Ammon's horn (tissue), 1 donor: Measurements from ENCODE around the gene TESK2.
"Not testable (repeated sequence)": the region's sequence is repeated elsewhere in the genome, so short reads cannot be mapped to it uniquely, and the experiment has no call there.

Source experiments
- DNase-seq: peaks from one replicate; pipeline ENCODE4 v3.0.0-alpha.2; 2016; ENCODE audit warnings: low spot score

Gene TESK2, protein sequence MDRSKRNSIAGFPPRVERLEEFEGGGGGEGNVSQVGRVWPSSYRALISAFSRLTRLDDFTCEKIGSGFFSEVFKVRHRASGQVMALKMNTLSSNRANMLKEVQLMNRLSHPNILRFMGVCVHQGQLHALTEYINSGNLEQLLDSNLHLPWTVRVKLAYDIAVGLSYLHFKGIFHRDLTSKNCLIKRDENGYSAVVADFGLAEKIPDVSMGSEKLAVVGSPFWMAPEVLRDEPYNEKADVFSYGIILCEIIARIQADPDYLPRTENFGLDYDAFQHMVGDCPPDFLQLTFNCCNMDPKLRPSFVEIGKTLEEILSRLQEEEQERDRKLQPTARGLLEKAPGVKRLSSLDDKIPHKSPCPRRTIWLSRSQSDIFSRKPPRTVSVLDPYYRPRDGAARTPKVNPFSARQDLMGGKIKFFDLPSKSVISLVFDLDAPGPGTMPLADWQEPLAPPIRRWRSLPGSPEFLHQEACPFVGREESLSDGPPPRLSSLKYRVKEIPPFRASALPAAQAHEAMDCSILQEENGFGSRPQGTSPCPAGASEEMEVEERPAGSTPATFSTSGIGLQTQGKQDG

DNA sequence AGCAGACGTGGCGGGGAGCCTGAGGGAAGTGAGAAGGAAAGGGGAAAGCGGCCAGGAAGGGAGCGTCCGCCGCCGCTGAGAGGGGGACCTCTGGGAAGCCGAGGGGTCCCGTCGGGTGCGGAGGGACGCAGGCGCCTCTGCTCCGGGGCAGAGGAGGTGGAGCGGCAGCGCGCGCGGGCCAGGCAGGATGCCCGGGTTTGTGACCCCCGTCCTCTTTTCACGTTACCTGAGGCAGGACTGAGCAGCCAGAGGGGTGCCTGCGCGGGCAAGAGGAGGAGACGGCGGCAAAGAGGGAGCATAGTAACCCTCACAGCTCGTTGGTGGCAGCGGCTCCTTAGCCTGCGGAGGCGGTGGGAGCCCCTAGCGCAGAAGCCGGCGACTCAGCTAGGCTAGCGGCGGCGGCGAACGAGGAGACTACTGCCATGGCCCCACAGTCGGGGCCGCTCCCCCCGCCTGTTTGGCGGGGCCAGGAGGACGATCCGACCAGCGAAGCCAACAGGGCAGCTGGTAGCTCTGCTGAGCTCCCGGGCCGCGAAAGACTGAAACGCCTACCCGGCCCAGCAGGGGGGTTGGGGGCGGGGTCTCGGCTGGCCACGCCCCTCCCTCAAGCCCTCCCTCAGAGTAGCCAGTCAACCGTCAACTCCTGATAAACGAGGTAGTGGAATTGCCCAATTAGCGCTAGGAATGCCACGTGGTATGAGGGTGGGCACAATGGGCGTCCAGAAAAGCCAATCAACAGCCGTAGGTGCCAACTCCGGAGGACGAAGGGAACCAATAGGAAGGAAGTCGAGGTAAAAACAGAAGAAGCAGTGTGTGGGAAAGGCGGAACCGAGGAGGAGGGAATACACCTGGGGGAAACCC is at the start of gene TESK2:
TESK2 (minus strand) TSS at position 538 of the 861 bp plus-strand sequence. CDS start 33,378 bp downstream, outside the sequence.
- DNase-seq, result peak; percentile 100

DNA sequence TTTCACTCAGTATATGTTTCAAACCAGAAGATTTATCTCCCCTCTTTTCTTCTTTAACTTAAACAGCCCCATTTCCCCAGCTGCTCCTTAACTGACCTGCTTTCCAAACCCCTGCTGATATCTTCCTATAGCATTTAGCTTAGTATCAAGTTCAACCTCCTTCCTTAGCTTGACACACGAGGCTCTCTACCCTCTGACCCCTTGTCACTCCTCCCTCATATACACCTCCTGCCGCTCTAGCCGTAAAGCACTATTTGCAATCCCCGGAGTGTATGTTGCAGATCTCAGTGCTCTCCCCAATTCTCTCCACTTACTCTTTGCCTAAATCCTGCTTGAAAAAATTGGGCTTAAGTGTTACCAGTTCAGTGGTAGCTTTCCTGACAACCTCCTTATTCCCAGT is 45.9 kb upstream of the TESK2 start:
- DNase-seq, result no peak

DNA sequence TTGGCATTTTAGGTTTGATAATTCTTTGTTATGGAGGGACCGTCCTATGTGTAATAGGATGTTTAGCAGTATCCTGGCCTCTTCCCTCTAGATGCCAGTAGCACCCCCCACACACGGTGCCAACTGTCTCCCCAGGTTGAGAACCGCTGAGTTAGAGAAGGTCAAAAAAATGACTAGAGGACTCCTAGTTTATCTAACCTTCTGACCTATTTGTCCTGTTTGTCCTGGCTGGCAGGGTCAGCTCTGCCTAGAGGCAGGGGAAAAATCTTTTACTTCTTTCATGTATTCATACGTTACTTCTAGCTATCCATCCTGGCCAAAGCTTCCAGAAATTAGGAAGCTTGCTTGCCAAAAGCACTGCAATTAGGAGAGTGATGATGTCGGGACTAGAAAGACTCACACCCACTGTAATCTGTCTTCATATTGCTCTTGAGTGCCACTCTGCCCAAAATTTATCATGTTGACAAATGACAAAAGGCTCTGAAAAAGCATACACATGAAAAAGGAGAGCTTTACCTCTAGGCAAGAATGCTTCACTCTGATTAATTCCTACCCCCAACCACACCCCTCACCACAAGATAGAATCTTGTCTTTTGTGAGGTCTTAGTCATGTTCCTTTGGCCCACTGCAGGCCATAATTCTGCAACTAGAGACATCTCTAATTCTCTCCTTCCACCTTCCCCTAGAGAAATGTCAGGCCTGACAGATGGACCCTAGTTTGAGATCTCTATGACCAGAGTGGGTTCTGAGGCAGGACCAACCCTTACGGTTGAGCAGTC is 45.2 kb upstream of the TESK2 start:
- DNase-seq, result no peak

DNA sequence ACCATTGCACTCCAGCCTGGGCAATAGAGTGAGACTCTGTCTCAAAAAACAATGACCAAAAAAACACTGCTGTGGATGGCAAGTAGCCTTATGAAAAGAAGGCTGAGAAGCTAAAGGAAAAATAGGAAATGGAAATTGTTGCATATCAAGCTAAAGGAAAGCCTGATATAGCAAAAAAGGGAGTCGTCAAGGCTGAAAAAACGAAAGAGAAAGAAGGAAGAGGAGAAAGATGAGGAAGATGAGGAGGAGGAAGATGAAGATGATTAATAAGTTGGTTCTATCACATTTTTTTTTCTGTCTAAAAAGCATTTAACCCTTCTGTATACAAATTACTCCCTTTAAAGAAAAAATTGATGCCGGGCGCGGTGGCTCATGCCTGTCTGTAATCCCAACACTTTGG is 40.9 kb upstream of the TESK2 start:
- no peak for DNase-seq

DNA sequence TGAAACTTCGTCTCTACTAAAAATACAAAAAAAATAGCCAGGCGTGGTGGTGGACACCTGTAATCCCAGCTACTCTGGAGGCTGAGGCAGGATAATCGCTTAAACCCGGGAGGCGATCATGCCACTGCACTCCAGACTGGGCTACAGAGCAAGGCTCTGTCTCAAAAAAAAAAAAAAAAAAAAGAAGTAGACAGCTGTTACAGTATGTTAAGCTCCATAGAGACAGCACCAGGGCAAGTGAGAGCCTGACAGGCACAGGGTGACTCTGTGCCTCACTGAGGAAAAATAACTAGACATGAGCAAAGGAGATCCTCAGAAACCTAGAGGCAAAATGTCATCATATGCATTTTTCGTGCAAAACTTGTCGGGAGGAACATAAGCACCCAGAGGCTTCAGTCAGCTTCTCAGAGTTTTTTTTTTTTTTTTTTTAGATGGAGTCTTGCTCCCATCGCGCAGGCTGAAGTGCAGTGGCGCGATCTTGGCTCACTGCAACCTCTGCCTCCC is 39.7 kb upstream of the TESK2 start:
- no peak for DNase-seq

DNA sequence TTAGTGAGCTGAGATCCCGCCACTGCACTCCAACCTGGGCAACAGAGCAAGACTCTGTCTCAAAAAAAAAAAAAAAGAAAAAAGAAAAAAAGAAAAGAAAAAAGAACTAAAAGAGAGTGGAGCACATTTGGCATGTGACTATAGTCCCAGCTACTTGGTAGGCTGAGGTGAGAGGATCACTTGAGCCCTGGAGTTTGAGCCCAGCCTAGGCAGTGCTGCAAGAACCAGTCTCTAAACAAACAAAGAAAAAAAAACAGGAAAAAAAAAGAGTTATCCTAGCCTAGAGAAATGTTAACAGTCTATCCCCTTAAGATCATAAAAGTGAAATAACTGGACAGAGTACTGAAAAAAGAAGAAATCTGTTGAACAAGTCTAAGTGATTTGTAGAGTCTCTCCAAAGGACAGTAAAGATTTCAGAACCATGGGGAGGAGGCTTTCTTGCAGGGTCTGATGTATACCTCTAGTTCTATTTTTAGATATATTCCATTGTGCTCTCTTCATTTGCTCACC is 35.2 kb upstream of the TESK2 start:
- no peak for DNase-seq

DNA sequence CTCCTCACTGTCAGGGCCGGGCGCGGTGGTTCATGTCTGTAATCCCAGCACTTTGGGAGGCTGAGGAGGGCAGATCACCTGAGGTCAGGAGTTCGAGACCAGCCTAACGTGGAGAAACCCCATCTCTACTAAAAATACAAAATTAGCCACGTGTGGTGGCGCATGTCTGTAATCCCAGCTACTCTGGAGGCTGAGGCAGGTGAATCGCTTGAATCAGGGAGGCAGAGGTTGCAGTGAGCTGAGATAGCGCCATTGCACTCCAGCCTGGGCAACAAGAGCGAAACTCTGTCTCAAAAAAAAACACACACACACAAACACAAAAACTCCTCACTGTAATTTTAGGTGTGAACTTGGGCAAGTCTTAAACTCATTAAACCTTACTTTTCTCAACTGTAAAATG is 33.0 kb upstream of the TESK2 start:
- not testable (repeated sequence) for DNase-seq

DNA sequence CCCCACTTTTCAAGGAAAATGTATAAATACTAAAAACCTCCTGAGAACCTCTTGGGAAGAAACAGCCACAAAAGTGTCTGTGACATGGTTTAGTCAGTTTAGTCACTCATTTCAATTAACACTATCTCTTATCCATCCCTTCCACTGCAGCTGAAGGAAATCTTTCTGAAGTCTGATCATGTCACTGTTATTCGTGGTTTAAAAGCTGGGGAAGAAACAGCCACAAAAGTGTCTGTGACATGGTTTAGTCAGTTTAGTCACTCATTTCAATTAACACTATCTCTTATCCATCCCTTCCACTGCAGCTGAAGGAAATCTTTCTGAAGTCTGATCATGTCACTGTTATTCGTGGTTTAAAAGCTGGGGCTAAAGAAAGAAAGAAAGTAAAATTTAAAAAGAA is 32.6 kb upstream of the TESK2 start:
- DNase-seq, result not testable (repeated sequence)

DNA sequence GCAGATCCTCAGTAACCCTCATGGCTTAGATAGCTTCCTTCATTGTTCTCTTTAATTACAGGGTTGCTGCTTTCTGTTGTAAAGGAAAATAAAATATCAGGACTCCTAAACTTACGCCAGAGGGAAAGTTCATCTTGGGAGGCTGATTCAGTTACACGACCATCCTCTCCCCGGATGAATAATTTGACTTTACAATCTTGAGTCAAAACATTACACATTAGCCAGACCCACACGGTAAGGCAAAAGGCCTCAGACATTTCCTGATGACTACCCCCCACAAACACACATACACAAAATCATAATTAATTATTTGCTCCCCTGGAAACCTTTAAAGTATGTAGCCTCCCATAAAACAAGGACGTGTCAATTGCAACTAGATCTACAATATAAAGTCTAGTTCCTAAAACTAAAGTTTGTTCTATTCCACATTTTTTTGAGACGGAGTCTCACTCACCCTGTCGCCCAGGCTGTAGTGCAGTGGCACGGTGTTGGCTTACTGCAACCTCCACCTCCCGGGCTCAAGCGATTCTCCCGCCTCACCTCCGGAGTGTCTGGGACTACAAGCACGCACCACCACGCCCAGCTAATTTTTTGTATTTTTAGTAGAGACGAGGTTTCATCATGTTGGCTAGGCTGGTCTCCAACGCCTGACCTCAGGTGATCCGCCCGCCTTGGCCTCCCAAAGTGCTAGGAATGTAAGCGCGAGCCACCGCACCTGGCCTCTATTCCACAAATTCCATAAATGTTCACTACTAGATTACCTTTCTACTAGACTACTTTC is 31.6 kb upstream of the TESK2 start:
- no peak for DNase-seq

DNA sequence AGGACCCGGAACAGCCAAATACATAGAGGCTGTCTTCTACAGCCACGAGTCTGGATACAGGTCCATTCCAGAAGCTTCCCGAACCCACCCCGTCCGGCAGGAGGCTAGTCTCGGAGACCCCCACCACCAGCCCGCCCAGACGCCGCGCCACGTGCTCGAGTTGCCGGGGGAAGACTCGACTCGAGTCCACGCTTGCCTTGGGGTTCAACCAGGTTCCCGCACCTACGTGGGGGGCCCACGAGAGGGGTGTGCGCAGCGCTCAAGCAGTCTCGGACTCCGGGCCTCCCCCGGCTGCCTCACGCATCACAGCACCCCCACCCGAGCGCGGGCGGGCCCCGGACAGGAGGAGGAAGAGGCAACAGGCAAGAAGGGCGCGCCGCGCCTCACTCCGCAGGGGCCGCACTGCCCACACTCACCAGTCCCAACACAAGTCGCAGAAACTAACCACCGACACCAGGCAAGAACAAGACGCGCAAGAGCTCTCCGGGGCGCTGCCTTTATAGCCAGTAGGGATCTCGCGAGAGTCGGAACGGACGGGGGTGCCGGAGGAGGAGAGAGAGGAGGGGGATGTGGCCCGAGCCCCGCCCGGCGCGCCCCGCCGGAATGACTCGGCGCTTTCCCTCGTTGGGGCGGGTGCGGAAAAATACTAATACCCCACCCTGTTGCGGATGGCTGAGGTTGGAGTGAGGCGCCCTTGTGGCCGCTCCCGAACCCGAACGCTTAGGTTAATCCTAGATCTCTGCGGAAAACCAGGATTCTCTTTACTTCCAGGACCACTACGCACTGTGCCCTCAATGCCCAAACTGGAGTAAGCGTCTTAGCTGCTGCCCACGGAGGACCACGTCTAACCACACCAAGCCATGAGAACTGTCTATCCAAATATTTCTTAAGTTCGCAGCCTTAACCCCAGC is 30.7 kb upstream of the TESK2 start, which contains the start of gene PRDX1:
PRDX1 (minus strand) TSS at position 472 of the 911 bp plus-strand sequence. CDS start 2,841 bp downstream, outside the sequence.
- peak; percentile 98 for DNase-seq

DNA sequence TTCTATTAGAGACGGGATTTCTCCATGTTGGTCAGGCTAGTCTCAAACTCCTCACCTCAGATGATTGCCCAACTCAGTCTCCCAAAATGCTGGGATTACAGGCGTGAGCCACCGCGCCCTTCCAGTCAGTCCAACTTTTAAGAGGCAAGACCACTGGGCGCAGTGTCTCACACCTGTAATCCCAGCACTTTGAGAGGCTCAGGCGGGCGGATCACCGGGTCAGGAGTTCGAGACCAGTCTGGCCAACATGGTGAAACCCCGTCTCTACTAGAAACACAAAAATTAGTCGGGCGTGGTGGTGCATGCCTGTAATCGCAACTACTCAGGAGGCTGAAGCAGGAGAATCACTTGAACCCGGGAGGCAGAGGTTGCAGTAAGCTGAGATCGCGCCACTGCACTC is 28.8 kb upstream of the TESK2 start:
- DNase-seq, result not testable (repeated sequence)

DNA sequence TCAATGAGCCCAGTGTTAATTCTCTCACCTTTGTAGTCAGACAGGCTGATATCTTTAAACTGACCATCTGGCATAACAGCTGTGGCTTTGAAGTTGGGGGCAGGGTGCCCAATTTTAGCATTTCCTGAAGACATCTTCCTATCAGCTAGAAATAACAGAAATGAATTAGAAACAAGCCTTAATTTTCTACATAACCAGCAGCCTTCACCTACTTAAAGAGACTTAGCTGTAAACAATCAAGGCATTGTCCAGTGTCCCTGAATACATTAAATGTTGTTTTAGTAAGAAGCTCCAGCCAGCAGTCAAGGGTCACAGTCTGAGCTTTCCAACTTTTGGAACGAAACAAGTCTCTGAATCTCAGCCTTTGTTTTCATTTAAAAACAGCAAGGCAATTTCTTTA is 27.9 kb upstream of the TESK2 start:
- DNase-seq, result peak; percentile 64

DNA sequence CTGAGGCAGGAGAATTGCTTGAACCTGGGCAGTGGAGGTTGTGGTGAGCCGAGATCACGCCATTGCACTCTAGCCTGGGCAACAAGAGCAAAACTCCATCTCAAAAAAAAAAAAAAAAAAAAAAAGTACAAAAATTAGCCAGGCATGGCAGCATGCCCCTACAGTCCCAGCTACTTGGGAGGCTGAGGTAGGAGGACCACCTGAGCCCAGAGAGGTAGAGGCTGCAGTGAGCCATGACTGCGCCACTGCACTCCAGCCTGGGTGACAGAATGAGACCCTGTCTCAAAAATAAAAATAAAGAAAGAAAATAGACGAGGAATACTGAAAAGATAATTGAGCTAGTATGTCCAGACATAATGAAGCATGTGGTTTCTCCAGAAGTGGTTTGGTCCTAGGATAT is 27.4 kb upstream of the TESK2 start:
- DNase-seq, result not testable (repeated sequence)

DNA sequence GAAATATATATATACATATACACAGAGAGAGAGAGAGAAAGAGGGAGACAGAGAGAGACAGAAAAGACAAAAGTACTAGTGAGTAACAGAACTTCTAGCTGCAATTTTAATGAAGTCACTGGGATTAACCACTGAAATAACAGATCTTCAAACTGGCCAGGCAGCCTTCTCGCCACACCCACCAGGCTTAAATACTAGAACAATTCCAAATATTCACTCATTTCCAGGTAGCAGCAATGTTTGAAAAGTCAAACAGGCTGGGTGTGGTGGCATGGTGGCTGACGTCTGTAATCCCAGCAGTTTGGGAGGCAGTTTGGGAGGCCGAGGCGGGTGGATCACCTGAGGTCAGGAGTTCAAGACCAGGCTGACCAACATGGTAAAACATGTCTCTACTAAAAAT is 25.5 kb upstream of the TESK2 start:
- DNase-seq, result no peak

DNA sequence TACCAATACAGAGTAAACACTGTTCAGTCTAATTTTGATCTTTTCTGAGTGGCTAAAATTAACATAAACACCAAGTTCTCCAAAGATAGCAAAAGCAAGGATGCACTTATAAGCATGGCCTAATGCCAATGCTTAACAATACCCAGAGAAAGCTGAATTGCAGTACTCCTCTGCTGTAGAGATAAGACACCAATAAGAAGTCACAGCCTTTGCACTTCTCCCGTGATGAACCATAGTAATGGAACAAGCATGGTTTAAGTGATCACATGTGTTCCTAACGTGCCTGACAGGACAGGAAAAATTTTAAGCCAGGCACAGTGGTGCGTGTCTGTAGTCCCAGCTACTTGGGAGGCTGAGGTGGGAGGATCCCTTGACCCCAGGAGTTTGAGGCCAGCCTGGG is 25.1 kb upstream of the TESK2 start:
- DNase-seq, result no peak

DNA sequence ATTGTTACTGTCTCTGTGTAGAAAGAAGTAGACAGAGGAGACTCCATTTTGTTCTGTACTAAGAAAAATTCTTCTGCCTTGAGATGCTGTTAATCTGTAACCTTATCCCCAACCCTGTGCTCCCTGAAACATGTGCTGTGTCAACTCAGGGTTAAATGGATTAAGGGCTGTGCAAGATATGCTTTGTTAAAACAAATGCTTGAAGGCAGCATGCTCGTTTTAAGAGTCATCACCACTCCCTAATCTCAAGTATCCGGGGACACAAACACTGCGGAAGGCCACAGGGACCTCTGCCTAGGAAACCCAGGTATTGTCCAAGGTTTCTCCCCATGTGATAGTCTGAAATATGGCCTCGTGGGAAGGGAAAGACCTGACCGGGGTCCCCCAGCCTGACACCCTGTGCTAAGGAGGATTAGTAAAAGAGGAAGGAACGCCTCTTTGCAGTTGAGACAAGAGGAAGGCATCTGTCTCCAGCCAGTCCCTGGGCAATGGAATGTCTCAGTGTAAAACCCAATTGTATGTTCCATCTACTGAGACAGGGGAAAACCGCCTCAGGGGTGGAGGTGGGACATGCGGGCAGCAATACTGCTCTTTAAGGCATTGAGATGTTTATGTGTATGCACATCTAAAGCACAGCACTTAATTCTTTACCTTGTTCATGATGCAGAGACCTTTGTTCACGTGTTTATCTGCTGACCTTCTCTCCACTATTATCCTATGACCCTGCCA is 22.7 kb upstream of the TESK2 start:
- DNase-seq, result not testable (repeated sequence)

DNA sequence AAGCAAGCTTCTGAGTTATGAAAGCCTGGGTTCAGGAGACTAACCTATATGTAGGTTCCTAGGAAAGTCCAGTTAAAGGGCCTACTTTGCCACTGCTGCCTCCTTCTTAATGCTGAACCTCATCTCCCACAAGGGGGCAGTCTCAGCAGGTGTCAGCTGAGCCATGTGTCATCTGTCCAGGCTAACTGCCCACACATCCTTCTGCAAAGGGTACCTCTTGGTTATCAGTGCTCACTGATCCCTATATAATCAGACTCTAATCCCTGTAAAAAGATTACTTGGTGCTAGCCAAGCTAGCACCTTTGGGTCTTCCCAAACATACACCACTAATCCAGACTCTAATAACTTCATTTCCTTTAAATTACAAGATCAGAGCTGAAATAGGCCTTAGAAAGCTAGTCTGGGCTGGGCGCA is 21.7 kb upstream of the TESK2 start:
- peak; percentile 79 for DNase-seq

DNA sequence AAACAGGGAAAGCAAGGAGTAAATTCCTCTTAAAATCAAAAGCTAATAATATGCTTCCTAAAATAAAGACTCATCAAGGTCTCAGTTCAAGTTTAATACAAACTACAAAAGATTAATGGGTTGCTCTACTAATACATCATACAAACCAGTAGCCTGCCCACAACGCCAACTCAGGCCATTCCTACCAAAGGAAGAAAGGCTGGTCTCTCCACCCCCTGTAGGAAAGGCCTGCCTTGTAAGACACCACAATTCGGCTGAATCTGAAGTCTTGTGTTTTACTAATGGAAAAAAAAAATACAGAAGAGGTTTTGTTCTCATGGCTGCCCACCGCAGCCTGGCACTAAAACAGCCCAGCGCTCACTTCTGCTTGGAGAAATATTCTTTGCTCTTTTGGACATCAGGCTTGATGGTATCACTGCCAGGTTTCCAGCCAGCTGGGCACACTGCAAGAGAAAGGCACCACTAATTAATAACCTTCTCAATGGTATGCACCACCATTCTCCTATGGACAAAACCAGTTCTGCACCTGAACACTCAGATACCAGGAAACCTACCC is 20.1 kb upstream of the TESK2 start:
- DNase-seq, result peak; percentile 54
